ENCODE results near the gene NBEAL1.
"Not testable (repeated sequence)": the region's sequence is repeated elsewhere in the genome, so short reads cannot be mapped to it uniquely, and the experiment has no call there.

Gene NBEAL1

DNA sequence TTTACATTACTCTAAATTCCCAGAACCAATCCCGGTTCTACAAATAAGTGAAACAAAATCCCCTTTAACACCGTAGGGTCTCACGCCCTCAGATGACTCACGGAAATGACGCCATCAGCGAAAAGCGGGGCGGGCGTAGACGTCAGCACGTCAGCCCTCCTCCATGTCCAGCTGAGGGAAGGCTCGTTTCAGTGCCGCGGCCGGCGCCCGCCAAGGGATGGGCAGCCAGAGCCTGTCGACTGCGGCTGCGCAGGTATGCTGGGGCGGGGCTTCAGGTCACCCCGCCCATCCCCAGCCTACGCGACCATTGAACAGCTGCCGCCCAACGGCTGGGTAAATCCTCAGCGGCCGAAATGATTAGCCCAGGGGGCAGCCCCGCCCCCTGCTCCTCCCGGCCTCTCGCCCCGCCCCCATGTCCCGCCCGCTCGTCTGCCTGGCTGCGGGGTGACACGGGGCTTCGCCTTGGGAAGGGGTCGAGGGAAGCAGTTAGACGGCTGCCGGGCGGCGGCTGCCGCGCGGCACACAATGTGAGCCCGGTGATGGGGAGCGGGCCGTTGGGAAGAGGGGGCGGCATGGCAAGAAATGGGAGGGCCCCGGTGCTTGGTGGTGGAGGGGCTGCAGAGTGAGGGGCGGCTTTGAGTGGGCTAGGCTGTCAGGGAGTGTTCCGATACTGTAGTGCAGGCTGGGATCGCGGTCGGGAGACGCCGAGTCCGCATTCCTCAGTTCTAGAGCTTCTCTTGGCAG lies at the start of gene NBEAL1:
Gene NBEAL1, plus strand, starts transcription at position 420 of the 744 bp plus-strand sequence. CDS start 1,510 bp downstream, outside the sequence.
- DNase-seq (ENCODE audit: extremely low read depth in 1 of 2, low read depth in 1 of 2), result peak; percentile 95 to 97

DNA sequence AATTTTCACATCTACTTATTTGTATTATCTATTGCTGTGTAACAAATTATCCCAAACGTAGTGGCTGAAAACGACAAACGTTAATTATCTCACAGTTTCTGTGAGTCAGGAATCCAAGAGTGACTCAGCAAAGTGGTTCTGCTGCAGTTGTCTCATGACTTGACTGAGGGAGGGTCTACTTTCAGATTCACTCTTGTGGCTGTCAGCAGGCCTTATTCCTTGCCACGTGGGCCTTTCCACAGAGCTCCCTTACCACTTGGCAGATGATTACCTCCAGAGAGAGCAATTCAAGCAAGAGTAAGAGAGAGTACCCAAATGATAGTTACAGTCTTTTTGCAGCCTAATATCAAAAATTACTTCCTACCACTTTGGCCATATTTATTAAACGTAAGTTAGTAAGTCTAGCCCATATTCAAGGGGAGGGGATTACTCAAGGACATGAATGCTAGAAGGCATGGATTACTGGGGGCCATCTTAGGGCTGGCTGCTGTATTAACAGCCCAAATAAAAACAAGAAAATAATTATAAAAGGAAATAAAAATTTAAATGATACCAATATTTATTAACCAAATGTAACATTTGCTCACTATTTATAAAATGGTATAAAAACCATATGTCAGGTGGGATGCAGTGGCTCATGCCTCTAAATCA lies 48.7 kb upstream of the NBEAL1 start:
- DNase-seq (ENCODE audit: extremely low read depth in 1 of 2, low read depth in 1 of 2), result peak in 1 of 2 donors; percentile 6

GRCh38 chr2:202969404-202969803 lies 45.3 kb upstream of the NBEAL1 start:
- not testable (repeated sequence) for DNase-seq (ENCODE audit: extremely low read depth in 1 of 2, low read depth in 1 of 2)

- no peak for DNase-seq (ENCODE audit: extremely low read depth in 1 of 2, low read depth in 1 of 2)
These were observed 37.9 kb upstream of the NBEAL1 start for GRCh38 chr2:202976809-202977208.

- DNase-seq (ENCODE audit: extremely low read depth in 1 of 2, low read depth in 1 of 2), result no peak
These were observed 31.7 kb upstream of the NBEAL1 start for GRCh38 chr2:202982779-202983491.

DNA sequence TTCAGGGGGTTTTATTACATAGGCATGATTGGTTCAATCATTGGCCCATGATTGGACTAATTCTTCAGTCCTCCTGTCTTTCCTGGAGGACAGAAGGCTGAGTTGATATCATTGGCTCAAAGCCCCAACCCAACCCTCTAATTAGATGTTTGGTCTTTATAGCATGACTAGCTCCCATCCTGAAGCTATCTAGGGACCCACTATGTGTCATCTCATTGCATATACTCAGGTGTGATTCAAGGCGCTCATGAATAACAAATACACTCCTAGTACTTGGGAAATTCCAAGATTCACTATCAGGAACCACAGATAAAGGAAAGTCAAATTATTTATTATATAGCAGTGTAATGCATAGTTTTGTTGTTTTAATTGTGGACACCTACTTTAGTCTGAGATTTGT lies 24.9 kb upstream of the NBEAL1 start:
- no peak for DNase-seq (ENCODE audit: extremely low read depth in 1 of 2, low read depth in 1 of 2)

GRCh38 chr2:202990501-202990900 lies 24.2 kb upstream of the NBEAL1 start:
- DNase-seq (ENCODE audit: extremely low read depth in 1 of 2, low read depth in 1 of 2), result no peak

DNA sequence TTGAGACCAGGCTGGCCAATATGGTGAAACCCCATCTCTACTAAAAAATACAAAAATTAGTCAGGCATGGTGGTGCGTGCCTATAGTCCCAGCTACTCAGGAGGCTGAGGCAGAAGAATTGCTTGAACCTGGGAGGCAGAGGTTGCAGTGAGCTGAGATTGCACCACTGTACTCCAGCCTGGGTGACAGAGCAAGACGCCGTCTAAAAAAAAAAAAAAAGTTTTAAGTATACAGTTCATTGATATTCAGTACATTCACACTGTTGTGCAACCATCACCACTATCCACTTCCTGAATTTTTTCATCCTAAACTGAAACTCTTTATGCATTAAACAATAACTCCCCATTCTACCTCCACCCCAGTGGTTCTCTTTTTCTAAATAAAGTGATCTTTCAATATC lies 17.6 kb upstream of the NBEAL1 start:
- not testable (repeated sequence) for DNase-seq (ENCODE audit: extremely low read depth in 1 of 2, low read depth in 1 of 2)

DNA sequence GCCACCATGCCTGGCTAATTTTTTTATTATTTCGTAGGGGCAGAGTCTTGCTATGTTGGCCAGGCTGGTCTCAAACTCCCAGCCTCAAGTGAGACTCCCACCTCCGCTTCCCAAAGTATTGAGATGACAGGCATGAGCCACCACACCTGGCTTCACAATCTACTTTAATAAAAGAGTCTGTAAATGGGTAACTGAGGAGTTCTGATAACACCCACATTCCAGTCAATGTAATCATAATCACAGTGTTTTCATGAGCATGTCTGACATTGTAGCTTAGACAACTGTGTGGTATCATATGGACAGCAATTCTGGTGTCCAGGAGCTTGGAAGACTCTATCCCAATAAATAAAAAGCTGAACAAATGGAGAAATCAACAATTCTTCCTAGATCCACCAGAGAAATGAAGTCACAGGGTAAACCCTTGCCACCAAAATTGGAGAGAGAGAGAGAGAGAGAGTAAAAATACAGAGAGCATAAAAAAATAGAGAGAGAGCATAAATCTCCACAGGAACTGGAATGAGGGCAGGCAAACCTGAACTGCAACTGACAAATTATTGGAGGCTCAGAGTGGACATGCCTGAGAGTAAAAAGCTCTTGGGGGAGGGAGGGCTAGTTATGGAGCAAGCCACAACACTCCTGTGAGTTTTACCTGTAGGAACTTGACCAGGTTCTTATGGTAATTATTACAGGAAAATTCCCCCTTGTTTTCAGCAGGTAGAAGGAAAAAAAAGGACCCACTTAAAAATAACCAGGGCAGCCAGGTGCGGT lies 12.4 kb upstream of the NBEAL1 start:
- no peak for DNase-seq (ENCODE audit: extremely low read depth in 1 of 2, low read depth in 1 of 2)

DNA sequence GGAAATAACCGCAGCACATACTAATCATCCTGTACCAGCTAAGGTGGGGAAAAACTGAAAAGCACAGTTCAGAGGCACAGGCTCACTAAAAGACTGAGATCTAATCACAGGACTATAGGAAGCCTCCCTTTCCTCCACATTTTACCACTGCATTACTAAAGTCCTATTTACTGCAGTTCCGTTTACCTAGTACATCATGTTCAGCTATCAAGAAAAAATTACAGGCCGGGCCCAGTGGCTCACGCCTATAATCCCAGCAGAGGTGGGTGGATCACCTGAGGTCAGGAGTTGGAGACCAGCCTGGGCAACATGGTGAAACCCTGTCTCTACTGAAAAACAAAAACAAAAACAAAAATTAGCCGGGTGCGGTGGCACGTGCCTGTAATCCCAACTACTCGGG lies 11.0 kb upstream of the NBEAL1 start:
- no peak for DNase-seq (ENCODE audit: extremely low read depth in 1 of 2, low read depth in 1 of 2)

GRCh38 chr2:203016716-203017115 lies 2.0 kb downstream of the NBEAL1 start:
- no peak for DNase-seq (ENCODE audit: extremely low read depth in 1 of 2, low read depth in 1 of 2)

GRCh38 chr2:203018181-203018580 lies 3.5 kb downstream of the NBEAL1 start:
- DNase-seq (ENCODE audit: extremely low read depth in 1 of 2, low read depth in 1 of 2), result no peak

DNA sequence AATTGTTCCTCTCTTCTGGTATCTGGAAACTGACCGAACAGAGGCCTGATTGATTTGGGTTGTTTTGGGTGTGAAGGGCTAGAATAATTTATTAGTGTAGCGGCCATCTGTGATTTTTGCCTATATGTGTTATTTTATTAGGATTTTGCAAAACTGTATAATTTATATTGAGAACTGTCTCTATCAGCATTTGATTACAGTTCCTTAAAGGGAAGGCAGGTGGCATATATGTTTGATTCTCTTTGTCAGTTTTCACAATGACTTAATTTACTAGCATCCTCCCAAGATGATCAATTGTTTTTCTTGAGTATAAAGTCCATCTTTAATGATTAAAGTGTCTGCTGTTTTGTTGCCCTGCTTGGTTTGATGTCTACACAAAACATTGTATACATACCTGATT lies 4.5 kb downstream of the NBEAL1 start:
- DNase-seq (ENCODE audit: extremely low read depth in 1 of 2, low read depth in 1 of 2), result no peak

DNA sequence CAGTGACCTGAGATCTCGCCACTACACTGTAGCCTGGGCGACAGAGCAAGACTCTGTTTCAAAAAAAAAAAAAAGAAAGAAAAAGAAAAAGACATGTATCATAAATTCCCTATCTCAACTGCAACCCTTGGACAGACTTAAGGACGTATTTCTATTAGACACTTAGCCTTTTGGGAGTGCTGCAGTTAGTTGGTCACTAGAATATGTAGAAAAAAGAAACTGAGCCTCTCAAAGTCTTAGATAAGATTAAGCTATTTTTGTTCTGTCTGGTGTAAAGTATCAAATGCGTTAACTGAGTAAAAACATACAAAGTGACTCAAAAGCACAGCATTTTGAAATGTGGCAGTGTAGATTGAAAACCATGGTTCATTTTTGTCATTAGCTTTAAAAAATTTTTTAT lies 7.3 kb downstream of the NBEAL1 start:
- no peak for DNase-seq (ENCODE audit: extremely low read depth in 1 of 2, low read depth in 1 of 2)

DNA sequence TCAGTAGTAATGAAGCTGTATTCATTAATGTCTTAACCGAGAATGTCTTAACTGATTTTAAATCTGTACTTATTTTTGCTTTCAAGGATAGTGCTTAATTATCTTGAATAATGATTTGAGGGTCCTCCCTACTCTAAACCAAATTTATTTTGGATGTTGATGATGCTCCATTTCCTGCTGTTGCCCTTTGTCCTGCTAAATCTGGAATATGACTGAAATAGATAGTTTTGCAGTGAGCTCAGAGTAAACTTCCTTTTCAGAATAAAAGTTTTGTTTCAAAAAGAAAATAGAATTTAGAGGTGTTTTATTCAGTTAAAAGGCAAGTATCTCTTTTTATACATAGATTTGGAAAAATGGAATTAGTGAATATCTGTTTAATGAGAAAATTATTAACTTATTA lies 8.1 kb downstream of the NBEAL1 start:
- DNase-seq (ENCODE audit: extremely low read depth in 1 of 2, low read depth in 1 of 2), result no peak

DNA sequence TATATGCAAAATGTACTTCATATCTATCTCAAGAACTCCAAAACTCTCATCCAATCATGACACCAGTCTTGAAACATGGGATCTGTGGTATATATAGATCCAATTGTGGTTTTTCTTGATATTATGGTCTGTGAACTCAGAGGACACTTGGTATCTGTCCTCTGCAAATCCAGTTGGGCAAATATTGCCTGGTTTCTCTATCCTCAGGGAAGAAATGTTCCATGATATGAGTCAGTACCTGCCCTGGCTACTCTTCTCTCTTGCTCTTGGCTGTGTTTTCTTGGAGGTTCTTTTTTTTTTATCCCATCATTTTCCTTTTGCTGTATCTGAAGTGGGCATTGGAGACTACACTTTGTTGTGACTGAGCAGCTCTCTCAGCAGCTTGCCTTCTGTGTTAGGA lies 10.9 kb downstream of the NBEAL1 start:
- no peak for DNase-seq (ENCODE audit: extremely low read depth in 1 of 2, low read depth in 1 of 2)

DNA sequence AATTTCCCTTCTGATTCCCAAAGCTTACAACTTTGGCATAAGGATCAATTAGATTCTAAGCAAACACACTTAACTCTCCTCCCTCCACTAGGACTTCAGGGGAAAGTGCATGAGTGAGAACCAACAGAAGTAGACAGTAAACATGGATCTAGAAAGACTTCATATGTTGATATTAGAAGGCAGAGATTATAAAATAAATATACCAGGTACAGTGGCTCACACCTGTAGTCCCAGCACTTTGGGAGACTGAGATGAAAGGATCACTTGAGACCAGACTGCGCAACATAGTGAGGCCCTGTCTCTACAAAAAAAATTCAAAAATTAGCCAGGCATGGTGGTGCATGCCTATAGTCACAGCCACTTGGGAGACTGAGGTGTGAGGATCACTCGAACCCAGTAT lies 15.9 kb downstream of the NBEAL1 start:
- DNase-seq (ENCODE audit: extremely low read depth in 1 of 2, low read depth in 1 of 2), result no peak

- DNase-seq (ENCODE audit: extremely low read depth in 1 of 2, low read depth in 1 of 2), result no peak
These were observed 16.3 kb downstream of the NBEAL1 start for GRCh38 chr2:203030991-203031390.

DNA sequence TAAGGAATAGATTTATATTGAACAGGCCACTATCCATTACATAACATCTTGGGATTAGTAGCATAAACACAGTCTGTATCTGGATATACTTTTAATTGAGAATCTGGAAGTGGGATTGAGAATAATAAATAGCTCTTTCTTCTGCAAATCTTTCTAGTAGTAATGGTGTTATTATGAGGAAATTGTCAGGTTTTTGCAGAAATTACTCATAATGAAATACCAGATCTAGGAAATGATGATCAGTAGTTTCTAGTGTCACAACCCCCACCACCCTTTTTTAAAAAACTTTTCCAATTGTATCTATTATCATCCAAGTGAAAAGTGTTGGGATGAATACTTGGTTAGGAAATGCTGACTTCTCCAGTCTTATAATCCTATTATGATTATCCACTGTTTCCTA lies 18.7 kb downstream of the NBEAL1 start:
- no peak for DNase-seq (ENCODE audit: extremely low read depth in 1 of 2, low read depth in 1 of 2)

GRCh38 chr2:203035879-203036470 lies 21.3 kb downstream of the NBEAL1 start:
- DNase-seq (ENCODE audit: extremely low read depth in 1 of 2, low read depth in 1 of 2), result no peak

GRCh38 chr2:203037026-203037425 lies 22.4 kb downstream of the NBEAL1 start:
- no peak for DNase-seq (ENCODE audit: extremely low read depth in 1 of 2, low read depth in 1 of 2)

Measured in stimulated activated CD8-positive, alpha-beta memory T cell treated with anti-CD3 and anti-CD28 coated beads, Interleukin-7, amount 100 ng/mL, for 48 hours (primary cell).